Mucosa of descending colon (tissue), 3 donors: ENCODE data around the gene HTN1. TPM values are rescaled to one million over a fixed set of nuclear protein-coding genes. Genes with fewer than 3 reads are reported as not detected.
"Not testable (repeated sequence)": the region's sequence is repeated elsewhere in the genome, so short reads cannot be mapped to it uniquely, and the experiment has no call there.

ENCODE experiments used
- ATAC-seq: fragments of 200-7000 bp; cut with Tn5 transposase; one replicate; pipeline ENCODE4 v1.9.1; 2020; ENCODE audit warnings: mild to moderate bottlenecking, moderate library complexity
- DNase-seq, 3 donors: peaks; one replicate each; pipeline ENCODE4 v3.0.0-alpha.2; 2020
- H3K36me3 ChIP-seq: fragments of 200-600 bp; one replicate; pipeline ENCODE4 v1.8.0; 2021; ENCODE audit warnings: low read depth, mild to moderate bottlenecking
- H3K4me1 ChIP-seq: fragments of 200-600 bp; one replicate; pipeline ENCODE4 v1.8.0; 2021; ENCODE audit warnings: low read depth, mild to moderate bottlenecking
- H3K4me3 ChIP-seq: fragments of 200-600 bp; one replicate; pipeline ENCODE4 v1.8.0; 2021; ENCODE audit warnings: mild to moderate bottlenecking
- H3K9me3 ChIP-seq: fragments of 200-600 bp; one replicate; pipeline ENCODE4 v1.8.0; 2021; ENCODE audit warnings: mild to moderate bottlenecking
- CTCF ChIP-seq: fragments of 200-600 bp; IDR thresholded peaks from one replicate; pipeline ENCODE4 v1.8.0; 2022; ENCODE audit warnings: antibody characterized with exemption, mild to moderate bottlenecking
- intact Hi-C, 2 donors: fragments of 100-400 bp; cut with DNase I in 1 of 2; cut with micrococcal nuclease in 1 of 2; formaldehyde crosslinking; loops; one replicate each; pipeline versions ENCODE4 v1.11.0 to v1.11.1; 2022; cut with DNase I, micrococcal nuclease
- long read RNA-seq, 2 donors: library from polyadenylated mRNA; unstranded; transcript quantifications; one replicate each; pipeline ENCODE4 v2.0.0, GENCODE V29; 2019 to 2021
- total RNA-seq, 3 donors: library from RNA; stranded (reverse); fragmentation: NEBNext Ultra II Directional in 2 of 3; extraction: Animal tissue kit (Norgen Biotek cat#: 25700) in 2 of 3; gene quantifications; one replicate each; pipeline versions ENCODE4 v1.2.1 to v1.2.4, GENCODE V29; 2021 to 2023
- donor health status: DM: no; HTN: no; CAD: no; lungs with moderate emphysema.
- donor health status: DM: no; HTN: no; CAD: no.
- donor health status: DM: no; HTN: yes; CAD: no.

HTN1 gene
- not detected for total RNA-seq
- long read RNA-seq, donor 1, result 0 reads
- long read RNA-seq, donor 2, result 0 reads

GRCh38 chr4:70050138-70050537, at the start of gene HTN1:
Gene HTN1, plus strand, starts transcription at chr4:70050438. Its CDS starts 2,639 bp downstream, at chr4:70053077.
- ATAC-seq, intact Hi-C loops, H3K36me3 ChIP-seq, H3K4me1 ChIP-seq, H3K4me3 ChIP-seq, H3K9me3 ChIP-seq, DNase-seq: not testable (repeated sequence)

GRCh38 chr4:70000711-70001110, 49.5 kb upstream of the HTN1 start:
- no peaks in the 10 kb centered on the region for H3K4me1 ChIP-seq
- no peak for TF ChIP-seq CTCF

GRCh38 chr4:70002507-70002906, 47.7 kb upstream of the HTN1 start:
- TF ChIP-seq CTCF, result no peak
- intact Hi-C loops, result no loop called here

More at GRCh38 chr4:70000711-70001110, 49.5 kb upstream of the HTN1 start:
- Histone ChIP-seq H3K4me3 (no peak overlapping the region), H3K9me3 (no peaks in the 10 kb centered on the region), H3K36me3 (no peaks in the 10 kb centered on the region)
- intact Hi-C loops, result no loop called here
- DNase-seq (no peak), ATAC-seq (no peak)

GRCh38 chr4:70008771-70009170, 41.5 kb upstream of the HTN1 start:
- DNase-seq (no peak), ATAC-seq (no peak)
- Histone ChIP-seq H3K4me1 (no peaks in the 10 kb centered on the region), H3K36me3 (no peaks in the 10 kb centered on the region), H3K9me3 (no peaks in the 10 kb centered on the region), H3K4me3 (no peak overlapping the region)
- TF ChIP-seq CTCF, result no peak
- intact Hi-C loops, result no loop called here

More at GRCh38 chr4:70002507-70002906, 47.7 kb upstream of the HTN1 start:
- DNase-seq (no peak), ATAC-seq (no peak)
- no peaks in the 10 kb centered on the region for H3K36me3 ChIP-seq
- H3K9me3 ChIP-seq, result no peaks in the 10 kb centered on the region
- no peak overlapping the region for H3K4me3 ChIP-seq
- H3K4me1 ChIP-seq, result no peaks in the 10 kb centered on the region

- H3K4me3 ChIP-seq, H3K4me1 ChIP-seq, H3K36me3 ChIP-seq, ATAC-seq, H3K9me3 ChIP-seq, intact Hi-C loops, DNase-seq: not testable (repeated sequence)
These were observed 31.2 kb upstream of the HTN1 start for GRCh38 chr4:70019006-70019405.

- Histone ChIP-seq H3K4me3 (no peak overlapping the region), H3K9me3 (no peaks in the 10 kb centered on the region), H3K36me3 (no peaks in the 10 kb centered on the region), H3K4me1 (no peaks in the 10 kb centered on the region)
- ATAC-seq, result no peak
- intact Hi-C loops, result no loop called here
- TF ChIP-seq CTCF, result no peak
- no peak for DNase-seq
These were observed 27.0 kb upstream of the HTN1 start for GRCh38 chr4:70023218-70023617.

- Histone ChIP-seq H3K36me3 (no peaks in the 10 kb centered on the region), H3K4me3 (no peak overlapping the region), H3K9me3 (no peaks in the 10 kb centered on the region), H3K4me1 (no peaks in the 10 kb centered on the region)
- no peak for DNase-seq
- intact Hi-C loops, result no loop called here
- no peak for TF ChIP-seq CTCF
- no peak for ATAC-seq
These were observed 23.2 kb upstream of the HTN1 start for GRCh38 chr4:70027011-70027410.

GRCh38 chr4:70028159-70028558, 22.1 kb upstream of the HTN1 start, which contains the start of gene HTN3:
Gene HTN3, plus strand, starts transcription at chr4:70028459. Its CDS starts 2,282 bp downstream, at chr4:70030741.
- not testable (repeated sequence) for H3K36me3 ChIP-seq, ATAC-seq

GRCh38 chr4:70037559-70037958, 12.7 kb upstream of the HTN1 start:
- ATAC-seq, intact Hi-C loops, H3K9me3 ChIP-seq, H3K4me3 ChIP-seq, H3K4me1 ChIP-seq, H3K36me3 ChIP-seq: not testable (repeated sequence)
- DNase-seq, result peak in 1 of 3 donors; percentile 40

More at GRCh38 chr4:70028159-70028558, 22.1 kb upstream of the HTN1 start, which contains the start of gene HTN3:
- H3K9me3 ChIP-seq, DNase-seq, H3K4me1 ChIP-seq, intact Hi-C loops, H3K4me3 ChIP-seq: not testable (repeated sequence)

GRCh38 chr4:70039928-70040327, 10.3 kb upstream of the HTN1 start:
- H3K36me3 ChIP-seq, DNase-seq, H3K9me3 ChIP-seq, ATAC-seq, intact Hi-C loops, H3K4me3 ChIP-seq, H3K4me1 ChIP-seq: not testable (repeated sequence)
